Gastroesophageal sphincter (tissue), 3 donors: ENCODE data around the gene TLR1.

Experiments
- CTCF ChIP-seq, 4 experiments: fragments of 200-600 bp in 2 of 4; fragments of 450-650 bp in 2 of 4; sonication (generic) in 1 of 4; IDR thresholded peaks; one replicate each; pipeline ENCODE4 v1.5.1; 2017 to 2019; ENCODE audit warnings: antibody characterized with exemption in 4 of 4, mild to moderate bottlenecking in 2 of 4, moderate library complexity in 2 of 4
- POLR2A ChIP-seq, 2 donors: fragments of 450-650 bp; IDR thresholded peaks; one replicate each; pipeline ENCODE4 v1.6.1; 2017; ENCODE audit warnings: antibody characterized with exemption in 2 of 2, mild to moderate bottlenecking in 2 of 2, moderate library complexity in 1 of 2
- POLR2AphosphoS5 ChIP-seq: sonication (generic); formaldehyde crosslinking; IDR thresholded peaks from one replicate; pipeline ENCODE4 v1.6.1; 2017; ENCODE audit warnings: antibody characterized with exemption

- TF ChIP-seq POLR2A (IDR thresholded peaks at IDR 0.05): no peak
- TF ChIP-seq CTCF (IDR thresholded peaks at IDR 0.05): no peak
- no peak for TF ChIP-seq POLR2AphosphoS5
Measured at GRCh38 chr4:38780833-38781484, 23.6 kb downstream of the TLR1 start.
